H1 (cell line): ENCODE measurements around the gene WDR43. TPM values are rescaled to one million over a fixed set of nuclear protein-coding genes. Genes with fewer than 3 reads are reported as not detected.

Experiments used
- CTCF ChIA-PET: fragments of 300-600 bp; sonication (Branson Sonifier 250); formaldehyde crosslinking; loops from one replicate; lab custom pipeline; 2021; ENCODE audit not compliant: partially characterized antibody; lab: Charles Lee
- POLR2A ChIA-PET: fragments of 300-600 bp; sonication (Branson Sonifier 250); formaldehyde crosslinking; loops from one replicate; lab custom pipeline; 2021; ENCODE audit warnings: inconsistent platforms; ENCODE audit not compliant: partially characterized antibody; lab: Charles Lee
- DNase-seq, 2 experiments: peaks; one replicate each; pipeline versions ENCODE4 v3.0.0 to v3.0.0-alpha.2; 2010 to 2022; ENCODE audit warnings: low spot score in 2 of 2, low read depth in 1 of 2, mixed read lengths in 1 of 2
- FAIRE-seq: peaks from 2 replicates; lab custom pipeline; 2011; peaks lifted over from hg19 to GRCh38; lab: Jason Lieb, UNC
- H2AFZ ChIP-seq: 2 replicates; pipeline ENCODE4 v1.8.1; 2012; ENCODE audit warnings: low read length, inconsistent platforms
- H2AK5ac ChIP-seq: 2 replicates; pipeline ENCODE4 v1.6.1; 2013; ENCODE audit warnings: low read depth, low read length
- H2BK120ac ChIP-seq: replicated peaks from 2 replicates; pipeline ENCODE3; 2013; ENCODE audit warnings: low read depth, low read length, inconsistent platforms
- H2BK12ac ChIP-seq: 2 replicates; pipeline ENCODE4 v1.6.1; 2013; ENCODE audit warnings: low read depth, low read length
- H2BK15ac ChIP-seq: 2 replicates; pipeline ENCODE4 v1.6.1; 2013; ENCODE audit warnings: low read length
- H2BK20ac ChIP-seq: 2 replicates; pipeline ENCODE4 v1.6.1; 2013; ENCODE audit warnings: low read length
- H2BK5ac ChIP-seq: 2 replicates; pipeline ENCODE4 v1.6.1; 2013; ENCODE audit warnings: low read depth, low read length
- H3K14ac ChIP-seq: 2 replicates; pipeline ENCODE4 v1.6.1; 2013; ENCODE audit warnings: inconsistent platforms; ENCODE audit not compliant: insufficient read length
- H3K18ac ChIP-seq: 2 replicates; pipeline ENCODE4 v1.6.1; 2013; ENCODE audit warnings: low read length; ENCODE audit errors: extremely low read depth
- H3K23ac ChIP-seq: 2 replicates; pipeline ENCODE4 v1.6.1; 2013; ENCODE audit warnings: inconsistent platforms; ENCODE audit not compliant: insufficient read length
- H3K23me2 ChIP-seq: 2 replicates; pipeline ENCODE4 v1.6.1; 2013; ENCODE audit warnings: low read depth, low read length
- H3K27ac ChIP-seq: 2 replicates; pipeline ENCODE4 v1.6.1; 2011; ENCODE audit warnings: low read depth, low read length, inconsistent platforms
- H3K27me3 ChIP-seq, 4 experiments: replicated peaks in 1 of 4; 1 replicate in 1 of 4; 2 replicates in 3 of 4; pipeline versions ENCODE4 v1.6.1 to v1.8.1; 2011 to 2013; ENCODE audit warnings: low read length in 3 of 4, mild to moderate bottlenecking in 3 of 4, inconsistent platforms in 2 of 4, mixed read lengths in 2 of 4, moderate library complexity in 1 of 4; ENCODE audit not compliant: control insufficient read depth in 3 of 4, insufficient read depth in 3 of 4; ENCODE audit errors: extremely low read depth in 1 of 4
- H3K36me3 ChIP-seq, 4 experiments: 2 replicates each; pipeline versions ENCODE4 v1.6.1 to v1.8.1; 2011 to 2013; ENCODE audit warnings: mild to moderate bottlenecking in 4 of 4, low read length in 3 of 4, moderate library complexity in 2 of 4, control low read depth in 1 of 4, inconsistent platforms in 1 of 4; ENCODE audit not compliant: insufficient read depth in 4 of 4, control insufficient read depth in 2 of 4
- H3K4ac ChIP-seq: replicated peaks from 2 replicates; pipeline ENCODE3; 2013; ENCODE audit warnings: low read length, low read depth, mixed read lengths, inconsistent platforms; ENCODE audit not compliant: insufficient read length
- H3K4me1 ChIP-seq, 4 experiments: replicated peaks in 1 of 4; 1 replicate in 1 of 4; 2 replicates in 3 of 4; pipeline versions ENCODE4 v1.6.1 to v1.8.1; 2011 to 2013; ENCODE audit warnings: low read length in 3 of 4, inconsistent platforms in 2 of 4, mixed read lengths in 1 of 4; ENCODE audit not compliant: insufficient read depth in 4 of 4, control insufficient read depth in 3 of 4
- H3K4me2 ChIP-seq, 2 experiments: 2 replicates each; pipeline versions ENCODE4 v1.6.1 to v1.8.1; 2011 to 2013; ENCODE audit warnings: low read depth in 2 of 2, low read length in 2 of 2, control low read depth in 1 of 2, inconsistent platforms in 1 of 2, mild to moderate bottlenecking in 1 of 2; ENCODE audit not compliant: insufficient read depth in 1 of 2
- H3K4me3 ChIP-seq, 4 experiments: fragments of 200-600, 300-600 bp in 1 of 4; sonication (generic), shearing (Covaris generic), sonication (Bioruptor Twin) in 1 of 4; 2 replicates each; pipeline versions ENCODE4 v1.5.1 to v1.8.1; 2011 to 2016; ENCODE audit warnings: low read length in 4 of 4, low read depth in 3 of 4, control low read depth in 2 of 4, inconsistent platforms in 2 of 4, mild to moderate bottlenecking in 2 of 4, mixed read lengths in 1 of 4, moderate library complexity in 1 of 4; ENCODE audit not compliant: insufficient read depth in 2 of 4; ENCODE audit errors: extremely low read depth in 1 of 4
- H3K56ac ChIP-seq: replicated peaks from 2 replicates; pipeline ENCODE3; 2013; ENCODE audit warnings: low read depth, mild to moderate bottlenecking, mixed read lengths, low read length, inconsistent platforms; ENCODE audit not compliant: insufficient read length
- H3K79me1 ChIP-seq: 2 replicates; pipeline ENCODE4 v1.6.1; 2013; ENCODE audit warnings: low read depth, low read length, control low read depth
- H3K79me2 ChIP-seq, 2 experiments: 2 replicates each; pipeline versions ENCODE4 v1.6.1 to v1.8.1; 2012 to 2013; ENCODE audit warnings: low read length in 2 of 2, mild to moderate bottlenecking in 2 of 2, inconsistent platforms in 1 of 2; ENCODE audit not compliant: insufficient read depth in 2 of 2, control insufficient read depth in 1 of 2
- H3K9ac ChIP-seq, 4 experiments: replicated peaks in 1 of 4; 1 replicate in 1 of 4; 2 replicates in 3 of 4; pipeline versions ENCODE4 v1.6.1 to v1.8.1; 2011 to 2013; ENCODE audit warnings: low read depth in 3 of 4, low read length in 3 of 4, control low read depth in 2 of 4, mild to moderate bottlenecking in 2 of 4, moderate library complexity in 2 of 4, inconsistent platforms in 1 of 4; ENCODE audit errors: extremely low read depth in 1 of 4
- H3K9me3 ChIP-seq, 2 experiments: 2 replicates each; pipeline versions ENCODE4 v1.6.1 to v1.8.1; 2012 to 2013; ENCODE audit warnings: mild to moderate bottlenecking in 2 of 2, moderate library complexity in 2 of 2, control low read depth in 1 of 2, inconsistent platforms in 1 of 2, low read depth in 1 of 2, low read length in 1 of 2, mixed read lengths in 1 of 2; ENCODE audit not compliant: insufficient read depth in 2 of 2
- H4K20me1 ChIP-seq, 2 experiments: replicated peaks in 1 of 2; 2 replicates each; pipeline versions ENCODE3 to v1.8.1; 2011 to 2013; ENCODE audit warnings: inconsistent platforms in 2 of 2, low read length in 2 of 2, mild to moderate bottlenecking in 1 of 2; ENCODE audit not compliant: insufficient read depth in 2 of 2, control insufficient read depth in 1 of 2
- H4K5ac ChIP-seq: 2 replicates; pipeline ENCODE4 v1.6.1; 2013; ENCODE audit warnings: low read length, low read depth, mixed read lengths, inconsistent platforms; ENCODE audit not compliant: insufficient read length
- H4K8ac ChIP-seq: 2 replicates; pipeline ENCODE4 v1.8.0; 2013; ENCODE audit warnings: mild to moderate bottlenecking, moderate library complexity, low read length, inconsistent platforms; ENCODE audit not compliant: insufficient read depth; ENCODE audit errors: extremely low read depth
- H4K91ac ChIP-seq: replicated peaks from 2 replicates; pipeline ENCODE3; 2013; ENCODE audit warnings: low read length, mixed read lengths, inconsistent platforms; ENCODE audit not compliant: insufficient read length
- CTBP2 ChIP-seq: IDR thresholded peaks from 2 replicates; pipeline ENCODE4 v1.7.0; 2011; ENCODE audit warnings: borderline replicate concordance, mild to moderate bottlenecking, moderate library complexity, mixed read lengths, low read length; ENCODE audit not compliant: insufficient read depth, insufficient read length
- EGR1 ChIP-seq: IDR thresholded peaks from 2 replicates; pipeline ENCODE4 v1.6.1; 2011; ENCODE audit warnings: low read depth, low read length, borderline replicate concordance
- GTF2F1 ChIP-seq: IDR thresholded peaks from 2 replicates; pipeline ENCODE4 v1.6.1; 2012; ENCODE audit warnings: low read depth, low read length, improper control_type of control experiment, borderline replicate concordance
- JUN ChIP-seq: IDR thresholded peaks from 2 replicates; pipeline ENCODE4 v1.6.1; 2011; ENCODE audit warnings: low read depth, mild to moderate bottlenecking, improper control_type of control experiment, low read length
- MAFK ChIP-seq: IDR thresholded peaks from 2 replicates; pipeline ENCODE4 v1.6.1; 2012; ENCODE audit warnings: low read depth, mild to moderate bottlenecking, improper control_type of control experiment, low read length
- NANOG ChIP-seq: IDR thresholded peaks from 2 replicates; pipeline ENCODE4 v1.6.1; 2011; ENCODE audit warnings: low read length, low read depth, mild to moderate bottlenecking, inconsistent platforms; ENCODE audit not compliant: insufficient read depth, poor library complexity, severe bottlenecking
- NRF1 ChIP-seq: IDR thresholded peaks from 2 replicates; pipeline ENCODE4 v1.6.1; 2011; ENCODE audit warnings: mild to moderate bottlenecking, low read depth, low read length, improper control_type of control experiment
- POLR2A ChIP-seq, 2 experiments: IDR thresholded peaks; 1 replicate in 1 of 2; 2 replicates in 1 of 2; pipeline ENCODE4 v1.6.1; 2011; ENCODE audit warnings: low read depth in 2 of 2, low read length in 2 of 2, mild to moderate bottlenecking in 2 of 2; ENCODE audit errors: control extremely low read depth in 1 of 2
- POLR2AphosphoS5 ChIP-seq: IDR thresholded peaks from 2 replicates; pipeline ENCODE4 v1.6.1; 2011; ENCODE audit warnings: low read depth, low read length
- SAP30 ChIP-seq: fragments of 300-600 bp; sonication (generic); IDR thresholded peaks from 2 replicates; pipeline ENCODE4 v1.7.1; 2012; ENCODE audit warnings: low read length, moderate library complexity, mild to moderate bottlenecking, inconsistent platforms; ENCODE audit not compliant: insufficient read depth, insufficient replicate concordance
- SIRT6 ChIP-seq: IDR thresholded peaks from one replicate; pipeline ENCODE4 v1.7.1; 2012; ENCODE audit warnings: low read length, inconsistent platforms
- SP1 ChIP-seq: IDR thresholded peaks from 2 replicates; pipeline ENCODE4 v1.6.1; 2011; ENCODE audit warnings: low read depth, low read length
- SP4 ChIP-seq: IDR thresholded peaks from 2 replicates; pipeline ENCODE4 v1.6.1; 2012; ENCODE audit warnings: low read length, inconsistent platforms
- TBP ChIP-seq: IDR thresholded peaks from 2 replicates; pipeline ENCODE4 v1.6.1; 2011; ENCODE audit warnings: low read depth, low read length, improper control_type of control experiment
- YY1 ChIP-seq: IDR thresholded peaks from 2 replicates; pipeline ENCODE4 v1.6.1; 2011; ENCODE audit warnings: low read depth, mild to moderate bottlenecking, low read length
- WGBS, 2 experiments: shearing (Covaris generic) in 1 of 2; methylation state at CpG; one replicate each; pipeline versions ENCODE4 v1.1.6 to v1.1.7; 2013 to 2015; ENCODE audit warnings: low lambda C conversion rate in 2 of 2, mixed read lengths in 2 of 2, inconsistent platforms in 1 of 2, low coverage in 1 of 2, missing lambda C conversion rate in 1 of 2; ENCODE audit not compliant: insufficient replicate concordance in 2 of 2, insufficient coverage in 1 of 2, insufficient read length in 1 of 2; ENCODE audit errors: extremely low coverage in 1 of 2, missing lambda C conversion rate in 1 of 2; 5-methylcytosine and 5-hydroxymethylcytosine counted together
- polyA plus RNA-seq, 7 experiments: library from polyadenylated mRNA; depleted of rRNA in 3 of 7; stranded (reverse) in 5 of 7; unstranded in 2 of 7; fragments of >200 nt in 5 of 7; fragments of 200-250 nt in 2 of 7; gene quantifications; 1 replicate in 5 of 7; 2 replicates in 1 of 7; 4 replicates in 1 of 7; pipeline versions ENCODE4 v1.2.1 to v1.2.3, GENCODE V29; 2011 to 2013; ENCODE audit warnings: missing spikeins in 2 of 7, mixed read lengths in 2 of 7
- total RNA-seq: library from RNA; stranded (reverse); fragmentation: NEBNext Ultra II Directional; extraction: Animal tissue kit (Norgen Biotek cat#: 25700); gene quantifications from 2 replicates; pipeline ENCODE4 v1.2.1, GENCODE V29; 2021

Gene WDR43
- total and polyA plus RNA-seq, 2 of the 8 experiments (the other 6 are each of a cell fraction or from before 2014, with no cell fraction given) = 57.8 to 142 TPM

DNA sequence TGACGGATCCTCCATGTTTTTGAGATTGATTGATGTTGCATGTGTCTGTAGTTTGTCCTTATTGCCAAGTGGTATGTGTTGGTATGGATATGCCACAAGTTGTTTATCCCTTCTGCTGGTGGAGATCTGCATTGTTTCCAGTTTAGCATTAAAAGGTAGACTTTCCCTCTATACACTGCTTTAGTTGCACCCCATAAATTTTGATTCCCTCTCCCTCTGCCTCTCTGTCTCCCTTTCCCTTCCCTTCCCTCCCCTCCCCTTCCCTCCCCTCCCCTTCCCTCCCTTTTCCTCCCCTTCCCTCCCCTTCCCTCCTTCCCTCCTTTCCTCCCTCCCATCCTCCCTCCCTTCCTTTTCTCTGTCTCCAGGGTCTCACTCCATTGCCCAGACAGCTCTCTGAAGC is 68.0 kb downstream of the WDR43 start:
- Histone ChIP-seq H4K91ac (no peak overlapping the region), H2BK12ac (no peak overlapping the region), H3K14ac (no peak overlapping the region), H4K20me1 (no peaks in the 10 kb centered on the region), H3K27me3 (no peaks in the 10 kb centered on the region), H3K79me1 (no peaks in the 10 kb centered on the region), H2BK120ac (no peak overlapping the region), H3K23me2 (no peaks in the 10 kb centered on the region), H3K27ac (no peak overlapping the region), H3K56ac (no peak overlapping the region), H2BK20ac (no peak overlapping the region), H3K9ac (no peak overlapping the region), H4K5ac (no peak overlapping the region), H3K79me2 (no peaks in the 10 kb centered on the region), H3K36me3 (no peaks in the 10 kb centered on the region), H3K4me1 (peaks cover 0 to 3% (median 0%) of the 10 kb centered on the region in 4 experiments; a peak in 1 of 7 replicates), H3K4ac (no peak overlapping the region), H4K8ac (no peak overlapping the region), H3K4me3 (no peak overlapping the region), H3K23ac (no peak overlapping the region), H3K18ac (no peak overlapping the region), H2AFZ (no peak overlapping the region), H2BK5ac (no peak overlapping the region), H3K4me2 (no peak overlapping the region), H2BK15ac (no peak overlapping the region), H3K9me3 (no peaks in the 10 kb centered on the region), H2AK5ac (no peak overlapping the region)
- FAIRE-seq (no peak), DNase-seq (no peak)
- TF ChIP-seq EGR1 = no peak
- no peak for TF ChIP-seq GTF2F1
- no peak for TF ChIP-seq TBP
- no peak for TF ChIP-seq MAFK
- no peak for TF ChIP-seq SP4
- TF ChIP-seq NANOG = no peak
- TF ChIP-seq CTBP2 = no peak
- TF ChIP-seq JUN = no peak
- TF ChIP-seq SAP30 = no peak
- TF ChIP-seq SP1 = no peak
- no peak for TF ChIP-seq YY1
- no peak for TF ChIP-seq POLR2AphosphoS5
- no peak for TF ChIP-seq SIRT6
- TF ChIP-seq NRF1 = no peak
- TF ChIP-seq POLR2A (IDR thresholded peaks at IDR 0.05; ENCODE audit: control extremely low read depth in 1 of 2, low read depth in 2 of 2, low read length in 2 of 2) = no peak
- POLR2A ChIA-PET = no interaction called here
- 83% methylated on average over 1 of the region's 1 CpG; no CpG with 5 or more reads in 1 of the 2 experiments for WGBS, 2 experiments
- CTCF ChIA-PET = no interaction called here
